Measurements from ENCODE around the gene TTC13. TPM values are rescaled to one million over a fixed set of nuclear protein-coding genes. Genes with fewer than 3 reads are reported as not detected.

TTC13 gene
- total and polyA plus RNA-seq, 4 donors: 2.6 to 17.5 (median 6.8) TPM

- no peak for TF ChIP-seq HNF4G (IDR thresholded peaks at IDR 0.05)
- TF ChIP-seq FOXA2 (IDR thresholded peaks at IDR 0.05): no peak
- no peak for TF ChIP-seq SP1 (IDR thresholded peaks at IDR 0.05)
These were observed 63.6 kb downstream of the TTC13 start (continued) for GRCh38 chr1:230915078-230915477.

GRCh38 chr1:230913496-230913895, 65.2 kb downstream of the TTC13 start:
- H3K36me3 ChIP-seq (ENCODE audit: control insufficient read depth in 4 of 4, insufficient read depth in 3 of 4, low read depth in 1 of 4, low read length in 3 of 4): peaks cover 4 to 20% (median 10%) of the 10 kb centered on the region in 4 donors
- H3K27ac ChIP-seq (ENCODE audit: low read depth in 1 of 2, low read length in 2 of 2): no peak overlapping the region
- H3K9ac ChIP-seq (ENCODE audit: low read depth in 1 of 2, low read length in 2 of 2): no peak overlapping the region
- H3K9me3 ChIP-seq (ENCODE audit: control insufficient read depth in 4 of 4, low read length in 3 of 4): no peaks in the 10 kb centered on the region
- no peak for DNase-seq (ENCODE audit: low spot score)
- H3K27me3 ChIP-seq (ENCODE audit: control insufficient read depth in 4 of 4, insufficient read depth in 4 of 4, low read length in 3 of 4): no peaks in the 10 kb centered on the region
- TF ChIP-seq GABPA (IDR thresholded peaks at IDR 0.05 in 1 of 2, conservative IDR thresholded peaks at IDR 0.05 in 1 of 2): no peak
- TF ChIP-seq ATF3 (IDR thresholded peaks at IDR 0.05): no peak
- no peak for TF ChIP-seq HNF4A (conservative IDR thresholded peaks at IDR 0.05)
- no peak for TF ChIP-seq NR2F2 (IDR thresholded peaks at IDR 0.05)
- TF ChIP-seq HNF4G (IDR thresholded peaks at IDR 0.05): no peak
- H3K4me1 ChIP-seq (ENCODE audit: control insufficient read depth in 4 of 4, insufficient read depth in 4 of 4, low read length in 3 of 4): no peaks in the 10 kb centered on the region
- H3K4me3 ChIP-seq (ENCODE audit: low read depth in 1 of 3, low read length in 3 of 3): no peak overlapping the region
- 89% methylated on average over 2 of the region's 2 CpGs for WGBS

- no peak for DNase-seq (ENCODE audit: low spot score)
- Histone ChIP-seq H3K4me1 (ENCODE audit: control insufficient read depth in 4 of 4, insufficient read depth in 4 of 4, low read length in 3 of 4) (peaks cover 0 to 3% (median 0%) of the 10 kb centered on the region in 4 donors), H3K4me3 (ENCODE audit: low read depth in 1 of 3, low read length in 3 of 3) (no peak overlapping the region), H3K36me3 (ENCODE audit: control insufficient read depth in 4 of 4, insufficient read depth in 3 of 4, low read depth in 1 of 4, low read length in 3 of 4) (peaks cover 3 to 21% (median 14%) of the 10 kb centered on the region in 4 donors), H3K27ac (ENCODE audit: low read depth in 1 of 2, low read length in 2 of 2) (no peak overlapping the region), H3K9ac (ENCODE audit: low read depth in 1 of 2, low read length in 2 of 2) (no peak overlapping the region), H3K27me3 (ENCODE audit: control insufficient read depth in 4 of 4, insufficient read depth in 4 of 4, low read length in 3 of 4) (no peaks in the 10 kb centered on the region), H3K9me3 (ENCODE audit: control insufficient read depth in 4 of 4, low read length in 3 of 4) (no peaks in the 10 kb centered on the region)
- TF ChIP-seq FOXA1 (IDR thresholded peaks at IDR 0.05): no peak
- TF ChIP-seq, protein P1, sequence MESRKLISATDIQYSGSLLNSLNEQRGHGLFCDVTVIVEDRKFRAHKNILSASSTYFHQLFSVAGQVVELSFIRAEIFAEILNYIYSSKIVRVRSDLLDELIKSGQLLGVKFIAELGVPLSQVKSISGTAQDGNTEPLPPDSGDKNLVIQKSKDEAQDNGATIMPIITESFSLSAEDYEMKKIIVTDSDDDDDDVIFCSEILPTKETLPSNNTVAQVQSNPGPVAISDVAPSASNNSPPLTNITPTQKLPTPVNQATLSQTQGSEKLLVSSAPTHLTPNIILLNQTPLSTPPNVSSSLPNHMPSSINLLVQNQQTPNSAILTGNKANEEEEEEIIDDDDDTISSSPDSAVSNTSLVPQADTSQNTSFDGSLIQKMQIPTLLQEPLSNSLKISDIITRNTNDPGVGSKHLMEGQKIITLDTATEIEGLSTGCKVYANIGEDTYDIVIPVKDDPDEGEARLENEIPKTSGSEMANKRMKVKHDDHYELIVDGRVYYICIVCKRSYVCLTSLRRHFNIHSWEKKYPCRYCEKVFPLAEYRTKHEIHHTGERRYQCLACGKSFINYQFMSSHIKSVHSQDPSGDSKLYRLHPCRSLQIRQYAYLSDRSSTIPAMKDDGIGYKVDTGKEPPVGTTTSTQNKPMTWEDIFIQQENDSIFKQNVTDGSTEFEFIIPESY (IDR thresholded peaks at IDR 0.05): no peak
- TF ChIP-seq HNF4G (IDR thresholded peaks at IDR 0.05): no peak
- no peak for TF ChIP-seq FOXA2 (IDR thresholded peaks at IDR 0.05)
- TF ChIP-seq RXRA (IDR thresholded peaks at IDR 0.05): no peak
These were observed 67.9 kb downstream of the TTC13 start for GRCh38 chr1:230910755-230911117.

- Histone ChIP-seq H3K4me3 (ENCODE audit: low read depth in 1 of 3, low read length in 3 of 3) (no peak overlapping the region), H3K9me3 (ENCODE audit: control insufficient read depth in 4 of 4, low read length in 3 of 4) (no peaks in the 10 kb centered on the region), H3K27ac (ENCODE audit: low read depth in 1 of 2, low read length in 2 of 2) (no peak overlapping the region), H3K36me3 (ENCODE audit: control insufficient read depth in 4 of 4, insufficient read depth in 3 of 4, low read depth in 1 of 4, low read length in 3 of 4) (peaks cover 5 to 20% (median 14%) of the 10 kb centered on the region in 4 donors), H3K9ac (ENCODE audit: low read depth in 1 of 2, low read length in 2 of 2) (no peak overlapping the region), H3K27me3 (ENCODE audit: control insufficient read depth in 4 of 4, insufficient read depth in 4 of 4, low read length in 3 of 4) (no peaks in the 10 kb centered on the region), H3K4me1 (ENCODE audit: control insufficient read depth in 4 of 4, insufficient read depth in 4 of 4, low read length in 3 of 4) (peaks cover 0 to 3% (median 0%) of the 10 kb centered on the region in 4 donors)
- WGBS: 94% methylated on average over 13 of the region's 13 CpGs
- DNase-seq (ENCODE audit: low spot score): no peak
- TF ChIP-seq FOXA2 (IDR thresholded peaks at IDR 0.05) (no peak), GABPA (IDR thresholded peaks at IDR 0.05 in 1 of 2, conservative IDR thresholded peaks at IDR 0.05 in 1 of 2) (no peak), NR2F2 (IDR thresholded peaks at IDR 0.05) (no peak), HNF4G (IDR thresholded peaks at IDR 0.05) (no peak), CTCF (IDR thresholded peaks at IDR 0.05; ENCODE audit: low read depth, low read length, missing input control) (no peak), YY1 (IDR thresholded peaks at IDR 0.05) (no peak), FOXA1 (IDR thresholded peaks at IDR 0.05) (no peak), TAF1 (conservative IDR thresholded peaks at IDR 0.05) (no peak), REST (IDR thresholded peaks at IDR 0.05) (no peak), HNF4A (conservative IDR thresholded peaks at IDR 0.05) (no peak), JUND (IDR thresholded peaks at IDR 0.05) (no peak)
- TF ChIP-seq, protein P2, sequence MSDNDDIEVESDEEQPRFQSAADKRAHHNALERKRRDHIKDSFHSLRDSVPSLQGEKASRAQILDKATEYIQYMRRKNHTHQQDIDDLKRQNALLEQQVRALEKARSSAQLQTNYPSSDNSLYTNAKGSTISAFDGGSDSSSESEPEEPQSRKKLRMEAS (IDR thresholded peaks at IDR 0.05): no peak
These were observed 68.5 kb downstream of the TTC13 start for GRCh38 chr1:230909974-230910754.
